AG09309 (cell line): ENCODE measurements around the gene SDE2.

Experiments used
- DNase-seq: peaks from one replicate; pipeline ENCODE4 v3.0.0-alpha.2; 2010; ENCODE audit warnings: low read depth
- H3K4me3 ChIP-seq: 2 replicates; pipeline ENCODE4 v1.5.1; 2011; ENCODE audit warnings: mild to moderate bottlenecking, low read depth, low read length, moderate library complexity; ENCODE audit not compliant: control insufficient read depth
- CTCF ChIP-seq: IDR thresholded peaks from 2 replicates; pipeline ENCODE4 v1.5.1; 2011; ENCODE audit warnings: mild to moderate bottlenecking, low read depth, low read length, inconsistent platforms; ENCODE audit not compliant: insufficient read depth, control insufficient read depth; ENCODE audit errors: missing control alignments

Gene SDE2

GRCh38 chr1:225953315-225953714, 45.8 kb downstream of the SDE2 start:
- no peak for TF ChIP-seq CTCF
- DNase-seq = no peak
- no peak overlapping the region for H3K4me3 ChIP-seq

- H3K4me3 ChIP-seq = no peak overlapping the region
- DNase-seq = no peak
- no peak for TF ChIP-seq CTCF
Observed at GRCh38 chr1:225950905-225951497, 48.1 kb downstream of the SDE2 start.

GRCh38 chr1:225949041-225949440, 50.1 kb downstream of the SDE2 start:
- no peak for DNase-seq
- no peak overlapping the region for H3K4me3 ChIP-seq
- TF ChIP-seq CTCF = no peak

- no peak for DNase-seq
- no peak overlapping the region for H3K4me3 ChIP-seq
- TF ChIP-seq CTCF = no peak
Observed at GRCh38 chr1:225946803-225947202, 52.3 kb downstream of the SDE2 start.

GRCh38 chr1:225946082-225946620, 53.0 kb downstream of the SDE2 start:
- TF ChIP-seq CTCF = no peak
- DNase-seq = no peak
- no peak overlapping the region for H3K4me3 ChIP-seq

- TF ChIP-seq CTCF = no peak
- no peak for DNase-seq
- no peak overlapping the region for H3K4me3 ChIP-seq
Observed at GRCh38 chr1:225945564-225945963, 53.6 kb downstream of the SDE2 start.
